Chondrocyte (in vitro differentiated cells): ENCODE data around the gene NDUFAB1. TPM values are rescaled to one million over a fixed set of nuclear protein-coding genes. Genes with fewer than 3 reads are reported as not detected.

Source experiments
- DNase-seq: peaks from one replicate; pipeline ENCODE4 v3.0.0; 2021; ENCODE audit warnings: mixed read lengths, low spot score
- H3K27ac Mint-ChIP-seq: one replicate; pipeline ENCODE4 v1.8.0; 2021; ENCODE audit warnings: mild to moderate bottlenecking, moderate library complexity, mixed read lengths; ENCODE audit not compliant: unreplicated experiment
- H3K27me3 Mint-ChIP-seq: 2 replicates; pipeline ENCODE4 v1.8.0; 2021; ENCODE audit warnings: low read depth, mixed read lengths
- H3K36me3 Mint-ChIP-seq: 2 replicates; pipeline ENCODE4 v1.8.0; 2021; ENCODE audit warnings: low read depth, mixed read lengths
- H3K4me1 Mint-ChIP-seq: 2 replicates; pipeline ENCODE4 v1.8.0; 2021; ENCODE audit warnings: low read depth, mild to moderate bottlenecking, mixed read lengths
- H3K4me3 Mint-ChIP-seq: one replicate; pipeline ENCODE4 v1.8.0; 2021; ENCODE audit warnings: mild to moderate bottlenecking, moderate library complexity, mixed read lengths; ENCODE audit not compliant: unreplicated experiment
- H3K9me3 Mint-ChIP-seq: 2 replicates; pipeline ENCODE4 v1.8.0; 2021; ENCODE audit warnings: low read depth, mixed read lengths
- CTCF ChIP-seq: fragments of 200-600 bp; sonication (generic); IDR thresholded peaks from 2 replicates; pipeline ENCODE4 v1.5.0; 2021; ENCODE audit warnings: antibody characterized with exemption, mild to moderate bottlenecking, moderate library complexity
- long read RNA-seq: library from polyadenylated mRNA; stranded (forward); transcript quantifications from one replicate; pipeline ENCODE4 v2.0.0, GENCODE V29; 2021
- total RNA-seq: library from RNA; stranded (reverse); gene quantifications from 3 replicates; pipeline ENCODE4 v1.2.1, GENCODE V29; 2021

NDUFAB1 gene
- total RNA-seq = 62.5 to 79.2 TPM (median 62.6 TPM) in 3 replicates
- long read RNA-seq, transcript NDUFAB1-201 (5 exons, 717 nt) = major isoform, 82 of 83 reads
- long read RNA-seq, partial matches to known transcripts = 1 of 83 reads
- long read RNA-seq, other reads (novel, unspliced or antisense) = 0 of 83 reads

- Mint-ChIP-seq H3K4me3 (peak within 1 kb of the TSS; percentile 79), H3K36me3 (peaks cover 16% of the 10 kb centered on the region), H3K27ac (peak within 1 kb of the TSS; percentile 80), H3K27me3 (no peaks in the 10 kb centered on the region), H3K4me1 (peaks cover 13% of the 10 kb centered on the region), H3K9me3 (no peaks in the 10 kb centered on the region)
- DNase-seq = peak; percentile 94
- peak; percentile 99 for TF ChIP-seq CTCF
These were observed at the start of gene NDUFAB1 for GRCh38 chr16:23595951-23596720. Gene NDUFAB1, minus strand, starts transcription at chr16:23596316. Its CDS starts 26 bp downstream, at chr16:23596290.

GRCh38 chr16:23642246-23642774 lies 46.2 kb upstream of the NDUFAB1 start:
- H3K36me3 Mint-ChIP-seq = peaks cover 15% of the 10 kb centered on the region
- no peaks in the 10 kb centered on the region for H3K27me3 Mint-ChIP-seq
- peak overlapping the region; percentile 94 for H3K27ac Mint-ChIP-seq
- DNase-seq = no peak
- TF ChIP-seq CTCF = no peak
- no peaks in the 10 kb centered on the region for H3K9me3 Mint-ChIP-seq
- H3K4me1 Mint-ChIP-seq = peaks cover 35% of the 10 kb centered on the region
- H3K4me3 Mint-ChIP-seq = peak overlapping the region; percentile 91

GRCh38 chr16:23640931-23641765 lies 45.0 kb upstream of the NDUFAB1 start, which contains the start of the genes DCTN5 and PALB2:
Gene DCTN5, plus strand, starts transcription at chr16:23641466. Its CDS starts 77 bp downstream, at chr16:23641543.
Gene PALB2, minus strand, starts transcription at chr16:23641310. Its CDS starts 153 bp downstream, at chr16:23641157.
- no peaks in the 10 kb centered on the region for H3K9me3 Mint-ChIP-seq
- no peaks in the 10 kb centered on the region for H3K27me3 Mint-ChIP-seq
- TF ChIP-seq CTCF = no peak
- peaks cover 11% of the 10 kb centered on the region for H3K36me3 Mint-ChIP-seq
- DNase-seq = peak; percentile 97
- H3K4me1 Mint-ChIP-seq = peaks cover 33% of the 10 kb centered on the region
- H3K4me3 Mint-ChIP-seq = peak within 1 kb of the TSS; percentile 91
- peak within 1 kb of the TSS; percentile 94 for H3K27ac Mint-ChIP-seq

- no peak for DNase-seq
- H3K4me3 Mint-ChIP-seq = peak overlapping the region; percentile 91
- H3K9me3 Mint-ChIP-seq = no peaks in the 10 kb centered on the region
- peaks cover 29% of the 10 kb centered on the region for H3K4me1 Mint-ChIP-seq
- H3K27ac Mint-ChIP-seq = peak overlapping the region; percentile 94
- no peak for TF ChIP-seq CTCF
- no peaks in the 10 kb centered on the region for H3K27me3 Mint-ChIP-seq
- peaks cover 10% of the 10 kb centered on the region for H3K36me3 Mint-ChIP-seq
These were observed 44.5 kb upstream of the NDUFAB1 start for GRCh38 chr16:23640615-23640930.

- Mint-ChIP-seq H3K36me3 (peaks cover 7% of the 10 kb centered on the region), H3K4me3 (no peak overlapping the region), H3K4me1 (peaks cover 14% of the 10 kb centered on the region), H3K9me3 (no peaks in the 10 kb centered on the region), H3K27ac (peak overlapping the region; percentile 13), H3K27me3 (no peaks in the 10 kb centered on the region)
- TF ChIP-seq CTCF = no peak
- DNase-seq = no peak
These were observed 39.8 kb upstream of the NDUFAB1 start for GRCh38 chr16:23635958-23636357.
